ENCODE data around the gene CYB5D1. TPM values are rescaled to one million over a fixed set of nuclear protein-coding genes. Genes with fewer than 3 reads are reported as not detected.

CYB5D1 gene
- total RNA-seq, 1 donor from 2014 or later = 25.6 TPM

- DNase-seq = no peak
- no peak for ATAC-seq
- intact Hi-C loops (cut with micrococcal nuclease) = no loop called here
Measured at GRCh38 chr17:7880076-7880868, 22.5 kb downstream of the CYB5D1 start.

- intact Hi-C loops (cut with micrococcal nuclease) = no loop called here
- ATAC-seq (no peak), DNase-seq (no peak)
Measured at GRCh38 chr17:7881276-7882054, 23.7 kb downstream of the CYB5D1 start.

DNA sequence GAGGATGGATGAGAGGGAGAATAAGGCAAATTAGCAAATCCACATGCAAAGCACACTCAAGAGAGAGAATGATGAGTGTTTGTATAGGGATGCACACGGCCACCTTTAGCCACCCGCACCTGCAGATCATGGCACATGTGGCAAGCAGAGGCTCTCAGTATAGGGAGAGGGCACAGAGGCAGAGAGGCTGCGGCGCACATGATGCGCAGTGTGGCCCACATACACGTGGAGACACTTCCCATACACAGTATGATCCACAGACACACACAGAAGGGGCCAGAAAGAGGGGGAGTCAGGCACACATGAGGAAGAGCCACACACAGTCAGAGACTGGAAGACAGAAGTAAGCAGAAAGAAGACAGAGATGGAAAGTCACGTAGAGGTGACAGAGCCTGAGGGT is 24.3 kb downstream of the CYB5D1 start:
- no peak for ATAC-seq
- no peak for DNase-seq
- intact Hi-C loops (cut with micrococcal nuclease) = no loop called here

GRCh38 chr17:7882629-7883028 is 24.8 kb downstream of the CYB5D1 start:
- no peak for DNase-seq
- intact Hi-C loops (cut with micrococcal nuclease) = no loop called here
- ATAC-seq = no peak

GRCh38 chr17:7883781-7884386 is 26.1 kb downstream of the CYB5D1 start:
- DNase-seq = no peak
- intact Hi-C loops (cut with micrococcal nuclease) = no loop called here
- ATAC-seq = no peak

DNA sequence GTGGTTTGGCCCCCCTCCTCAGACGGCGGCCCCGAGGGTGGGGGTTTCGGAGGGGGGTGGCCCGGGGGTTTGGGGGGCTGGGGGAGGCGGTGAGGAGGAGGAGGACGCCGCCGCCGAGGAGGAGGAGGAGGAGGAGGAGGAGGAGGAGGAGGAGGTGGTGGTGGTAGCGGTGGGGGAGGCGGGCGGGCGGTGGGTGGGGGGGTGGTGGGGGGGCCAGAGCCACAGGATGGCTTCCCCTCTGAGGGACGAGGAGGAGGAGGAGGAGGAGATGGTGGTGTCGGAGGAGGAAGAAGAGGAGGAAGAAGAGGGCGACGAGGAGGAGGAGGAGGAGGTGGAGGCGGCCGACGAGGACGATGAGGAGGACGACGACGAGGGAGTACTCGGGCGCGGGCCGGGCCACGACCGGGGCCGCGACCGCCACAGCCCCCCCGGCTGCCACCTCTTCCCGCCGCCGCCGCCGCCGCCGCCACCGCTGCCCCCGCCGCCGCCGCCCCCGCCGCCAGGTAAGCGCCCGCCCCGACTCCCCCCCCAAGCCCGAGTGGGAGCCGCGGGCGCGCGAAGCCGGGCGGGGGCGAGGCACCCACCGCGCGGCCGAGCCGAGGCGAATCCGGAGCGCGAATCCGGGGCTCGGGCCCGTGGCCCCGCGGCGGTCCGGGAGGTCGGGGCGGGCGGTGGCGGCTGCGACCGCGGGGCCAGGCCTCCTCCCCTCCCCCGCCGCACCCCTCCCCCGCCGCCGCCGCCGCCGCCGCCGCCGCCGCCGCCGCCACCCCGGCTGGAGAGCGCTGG is 27.0 kb downstream of the CYB5D1 start:
- ATAC-seq (no peak), DNase-seq (peak; percentile 41)
- intact Hi-C loops (cut with micrococcal nuclease) = no loop called here

GRCh38 chr17:7885367-7886226 is 27.8 kb downstream of the CYB5D1 start:
- ATAC-seq = no peak
- peak; percentile 57 for DNase-seq
- intact Hi-C loops (cut with micrococcal nuclease) = no loop called here

DNA sequence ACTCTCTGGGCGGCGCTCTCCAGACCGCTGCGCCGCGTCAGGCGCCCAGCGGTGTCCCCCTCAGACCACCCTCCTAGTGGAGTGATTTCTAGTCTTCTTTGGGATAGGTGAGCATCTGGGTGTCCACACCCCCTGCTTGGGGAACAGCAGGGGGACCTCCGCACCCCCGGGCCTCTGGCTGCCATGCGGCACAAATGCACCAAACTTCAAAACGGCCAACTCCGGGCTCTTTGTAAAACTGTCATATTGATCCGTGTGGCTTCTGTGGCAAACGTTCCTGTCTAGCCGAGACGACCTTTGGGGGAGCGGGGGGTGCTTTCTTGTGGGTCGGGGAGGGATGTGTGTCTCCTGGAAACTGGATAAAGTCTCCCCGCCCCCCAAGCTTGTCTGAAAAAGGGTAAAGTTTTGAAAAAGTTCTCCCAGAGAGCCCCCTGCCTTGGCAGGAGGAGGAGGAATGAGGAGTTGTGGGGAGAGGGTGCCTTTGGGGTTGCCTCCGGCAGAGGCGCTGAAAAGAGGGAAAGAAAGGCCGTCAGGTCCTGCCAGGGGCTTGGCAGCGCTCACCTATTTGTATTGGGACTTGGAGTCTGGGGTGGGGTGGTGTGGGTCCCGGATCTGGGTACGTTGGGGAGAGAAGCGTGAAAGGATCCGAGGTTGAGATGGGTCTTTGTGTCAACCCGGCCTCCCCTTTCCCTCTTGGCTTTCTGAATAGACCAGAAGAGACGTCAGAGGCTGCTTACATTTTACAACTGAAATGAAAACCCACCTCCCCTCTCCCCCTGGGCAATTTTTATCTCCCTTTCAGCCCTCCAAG is 28.6 kb downstream of the CYB5D1 start:
- no peak for ATAC-seq
- no peak for DNase-seq
- intact Hi-C loops (cut with micrococcal nuclease) = no loop called here

DNA sequence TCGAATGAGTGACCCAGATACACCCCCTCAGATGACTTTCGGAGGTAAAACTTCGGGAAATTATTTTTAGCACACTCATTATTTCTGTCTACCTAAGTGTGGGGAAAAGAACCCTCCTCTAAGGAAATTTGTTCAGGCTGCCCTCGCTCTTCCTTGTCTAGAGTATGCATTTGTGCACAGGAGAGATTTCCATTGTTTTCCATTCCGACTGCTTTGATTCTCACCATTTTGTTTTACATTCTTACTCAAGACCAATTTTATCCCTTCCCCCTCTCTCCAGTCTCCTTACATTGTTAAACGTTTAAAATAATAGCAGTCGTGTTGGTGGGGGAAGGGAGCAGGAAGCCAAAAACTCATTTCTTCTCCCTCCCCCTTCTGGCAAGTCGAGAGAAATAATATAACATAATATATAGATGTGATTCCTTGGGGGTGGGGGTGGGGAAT is 29.3 kb downstream of the CYB5D1 start:
- DNase-seq (no peak), ATAC-seq (no peak)
- intact Hi-C loops (cut with micrococcal nuclease) = no loop called here

DNA sequence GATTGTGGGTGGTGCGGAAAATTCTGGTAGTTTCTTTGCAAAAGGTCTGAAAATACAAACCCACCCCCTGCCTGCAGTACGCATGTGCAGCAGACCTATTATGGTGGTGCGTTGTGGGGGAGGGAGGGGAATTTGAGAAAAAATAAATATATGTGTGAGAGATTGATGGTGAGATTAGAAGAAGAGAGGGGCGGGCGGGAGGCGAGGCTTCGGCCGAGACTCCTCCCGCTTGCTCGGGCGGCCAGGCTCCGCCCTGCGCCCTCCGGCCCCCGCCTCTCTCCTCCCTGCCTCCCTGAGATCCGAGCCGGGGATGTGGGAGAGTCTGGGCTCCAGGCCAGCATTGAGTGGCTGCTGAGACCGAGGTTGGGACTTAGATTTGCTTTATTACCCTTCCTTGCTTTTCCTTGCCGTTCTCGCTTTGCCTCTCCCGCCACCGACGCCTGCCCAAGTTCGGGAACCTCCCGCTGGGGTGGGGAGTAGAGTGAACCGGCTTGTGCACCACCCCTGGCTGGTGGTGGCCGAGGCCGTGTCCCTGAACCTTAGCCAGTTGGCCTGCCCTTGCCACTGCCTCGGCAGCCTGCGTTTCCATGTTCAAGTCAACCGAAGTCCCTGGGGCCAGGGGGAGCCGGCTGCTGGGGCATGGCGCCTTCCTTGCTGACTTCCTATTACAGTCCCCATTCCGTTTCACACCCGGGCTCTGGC is 29.8 kb downstream of the CYB5D1 start:
- ATAC-seq = peak; percentile 84
- intact Hi-C loops (cut with micrococcal nuclease) = no loop called here

GRCh38 chr17:7888184-7888920 is 30.5 kb downstream of the CYB5D1 start, which contains the start of gene CHD3:
TSS of gene CHD3 (plus strand) at chr17:7888789. CDS start at chr17:7889001, 212 bp downstream.
- DNase-seq (peak; percentile 35), ATAC-seq (peak; percentile 9)
- intact Hi-C loops (cut with micrococcal nuclease) = no loop called here

More for the DNA sequence above, 29.8 kb downstream of the CYB5D1 start:
- peak; percentile 95 for DNase-seq

GRCh38 chr17:7889166-7889955 is 31.6 kb downstream of the CYB5D1 start:
- intact Hi-C loops (cut with micrococcal nuclease) = no loop called here
- ATAC-seq (peak; percentile 84), DNase-seq (peak; percentile 99)

DNA sequence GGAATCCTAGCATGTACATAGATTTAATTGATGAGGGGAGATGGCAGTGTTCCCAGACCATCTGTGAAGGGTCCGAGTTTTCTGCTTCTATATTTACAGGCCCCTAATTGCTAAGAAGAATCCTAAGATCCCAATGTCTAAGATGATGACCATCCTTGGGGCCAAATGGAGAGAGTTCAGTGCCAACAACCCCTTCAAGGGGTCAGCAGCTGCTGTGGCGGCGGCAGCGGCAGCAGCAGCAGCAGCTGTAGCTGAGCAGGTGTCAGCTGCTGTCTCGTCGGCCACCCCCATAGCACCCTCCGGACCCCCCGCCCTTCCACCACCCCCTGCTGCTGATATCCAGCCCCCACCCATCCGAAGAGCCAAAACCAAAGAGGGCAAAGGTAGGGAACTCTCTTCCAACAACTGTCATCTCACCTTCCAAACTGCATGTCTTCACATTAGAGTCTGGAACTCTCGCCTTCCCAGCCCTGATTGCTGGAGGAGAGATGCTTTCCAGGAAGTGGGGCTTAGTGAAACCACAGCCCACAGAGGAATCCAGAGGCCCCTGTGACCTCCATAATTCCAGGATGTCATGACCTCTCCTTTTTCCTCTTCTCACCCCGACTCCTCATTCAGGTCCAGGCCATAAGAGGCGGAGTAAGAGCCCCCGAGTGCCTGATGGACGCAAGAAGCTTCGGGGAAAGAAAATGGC is 35.5 kb downstream of the CYB5D1 start:
- DNase-seq = no peak
- ATAC-seq = no peak
- intact Hi-C loops (cut with micrococcal nuclease) = no loop called here

- intact Hi-C loops (cut with micrococcal nuclease) = no loop called here
- no peak for ATAC-seq
- DNase-seq = no peak
Measured at GRCh38 chr17:7894226-7894625, 36.4 kb downstream of the CYB5D1 start.

- DNase-seq (no peak), ATAC-seq (no peak)
- intact Hi-C loops (cut with micrococcal nuclease) = no loop called here
Measured at GRCh38 chr17:7894866-7895265, 37.1 kb downstream of the CYB5D1 start.
